ENCODE data around the gene EIF4E1B. TPM values are rescaled to one million over a fixed set of nuclear protein-coding genes. Genes with fewer than 3 reads are reported as not detected.

Gene EIF4E1B
- total and polyA plus RNA-seq, 4 donors = not detected

DNA sequence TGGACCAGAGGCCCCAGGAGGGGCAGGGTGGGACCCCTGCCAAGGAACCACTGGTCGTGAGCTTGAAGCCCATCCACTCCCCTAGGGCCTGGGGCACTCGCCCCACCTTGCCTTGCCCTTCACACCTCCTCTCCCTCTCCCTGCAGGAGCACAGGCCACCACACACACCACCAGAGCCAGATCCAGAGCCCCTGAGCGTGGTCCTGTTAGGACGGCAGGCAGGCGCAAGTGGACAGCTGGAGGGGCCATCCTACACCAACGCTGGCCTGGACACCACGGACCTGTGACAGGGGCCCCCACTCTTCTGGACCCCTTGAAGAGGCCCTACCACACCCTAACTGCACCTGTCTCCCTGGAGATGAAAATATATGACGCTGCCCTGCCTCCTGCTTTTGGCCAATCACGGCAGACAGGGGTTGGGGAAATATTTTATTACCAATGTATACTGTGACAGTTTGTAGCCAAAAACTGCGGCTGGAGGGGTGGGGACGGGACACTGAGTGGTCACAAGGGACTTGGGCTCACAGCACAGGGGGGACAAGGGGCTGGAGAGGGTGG lies 35.0 kb upstream of the EIF4E1B start:
- WGBS = 93% methylated on average over 11 of the region's 11 CpGs
- TF ChIP-seq, protein P1, sequence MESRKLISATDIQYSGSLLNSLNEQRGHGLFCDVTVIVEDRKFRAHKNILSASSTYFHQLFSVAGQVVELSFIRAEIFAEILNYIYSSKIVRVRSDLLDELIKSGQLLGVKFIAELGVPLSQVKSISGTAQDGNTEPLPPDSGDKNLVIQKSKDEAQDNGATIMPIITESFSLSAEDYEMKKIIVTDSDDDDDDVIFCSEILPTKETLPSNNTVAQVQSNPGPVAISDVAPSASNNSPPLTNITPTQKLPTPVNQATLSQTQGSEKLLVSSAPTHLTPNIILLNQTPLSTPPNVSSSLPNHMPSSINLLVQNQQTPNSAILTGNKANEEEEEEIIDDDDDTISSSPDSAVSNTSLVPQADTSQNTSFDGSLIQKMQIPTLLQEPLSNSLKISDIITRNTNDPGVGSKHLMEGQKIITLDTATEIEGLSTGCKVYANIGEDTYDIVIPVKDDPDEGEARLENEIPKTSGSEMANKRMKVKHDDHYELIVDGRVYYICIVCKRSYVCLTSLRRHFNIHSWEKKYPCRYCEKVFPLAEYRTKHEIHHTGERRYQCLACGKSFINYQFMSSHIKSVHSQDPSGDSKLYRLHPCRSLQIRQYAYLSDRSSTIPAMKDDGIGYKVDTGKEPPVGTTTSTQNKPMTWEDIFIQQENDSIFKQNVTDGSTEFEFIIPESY (IDR thresholded peaks at IDR 0.05) = no peak
- TF ChIP-seq SP1 (IDR thresholded peaks at IDR 0.05) = no peak
- TF ChIP-seq FOXA2 (IDR thresholded peaks at IDR 0.05) = no peak
- no peak for TF ChIP-seq FOXA1 (IDR thresholded peaks at IDR 0.05)
- no peak for TF ChIP-seq JUND (IDR thresholded peaks at IDR 0.05)
- no peak for TF ChIP-seq HNF4G (IDR thresholded peaks at IDR 0.05)
- TF ChIP-seq, protein P2, sequence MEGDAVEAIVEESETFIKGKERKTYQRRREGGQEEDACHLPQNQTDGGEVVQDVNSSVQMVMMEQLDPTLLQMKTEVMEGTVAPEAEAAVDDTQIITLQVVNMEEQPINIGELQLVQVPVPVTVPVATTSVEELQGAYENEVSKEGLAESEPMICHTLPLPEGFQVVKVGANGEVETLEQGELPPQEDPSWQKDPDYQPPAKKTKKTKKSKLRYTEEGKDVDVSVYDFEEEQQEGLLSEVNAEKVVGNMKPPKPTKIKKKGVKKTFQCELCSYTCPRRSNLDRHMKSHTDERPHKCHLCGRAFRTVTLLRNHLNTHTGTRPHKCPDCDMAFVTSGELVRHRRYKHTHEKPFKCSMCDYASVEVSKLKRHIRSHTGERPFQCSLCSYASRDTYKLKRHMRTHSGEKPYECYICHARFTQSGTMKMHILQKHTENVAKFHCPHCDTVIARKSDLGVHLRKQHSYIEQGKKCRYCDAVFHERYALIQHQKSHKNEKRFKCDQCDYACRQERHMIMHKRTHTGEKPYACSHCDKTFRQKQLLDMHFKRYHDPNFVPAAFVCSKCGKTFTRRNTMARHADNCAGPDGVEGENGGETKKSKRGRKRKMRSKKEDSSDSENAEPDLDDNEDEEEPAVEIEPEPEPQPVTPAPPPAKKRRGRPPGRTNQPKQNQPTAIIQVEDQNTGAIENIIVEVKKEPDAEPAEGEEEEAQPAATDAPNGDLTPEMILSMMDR (IDR thresholded peaks at IDR 0.05; ENCODE audit: low read depth, low read length, missing input control) = no peak
- no peak overlapping the region for H3K27ac ChIP-seq (ENCODE audit: low read depth in 1 of 2, low read length in 2 of 2)

DNA sequence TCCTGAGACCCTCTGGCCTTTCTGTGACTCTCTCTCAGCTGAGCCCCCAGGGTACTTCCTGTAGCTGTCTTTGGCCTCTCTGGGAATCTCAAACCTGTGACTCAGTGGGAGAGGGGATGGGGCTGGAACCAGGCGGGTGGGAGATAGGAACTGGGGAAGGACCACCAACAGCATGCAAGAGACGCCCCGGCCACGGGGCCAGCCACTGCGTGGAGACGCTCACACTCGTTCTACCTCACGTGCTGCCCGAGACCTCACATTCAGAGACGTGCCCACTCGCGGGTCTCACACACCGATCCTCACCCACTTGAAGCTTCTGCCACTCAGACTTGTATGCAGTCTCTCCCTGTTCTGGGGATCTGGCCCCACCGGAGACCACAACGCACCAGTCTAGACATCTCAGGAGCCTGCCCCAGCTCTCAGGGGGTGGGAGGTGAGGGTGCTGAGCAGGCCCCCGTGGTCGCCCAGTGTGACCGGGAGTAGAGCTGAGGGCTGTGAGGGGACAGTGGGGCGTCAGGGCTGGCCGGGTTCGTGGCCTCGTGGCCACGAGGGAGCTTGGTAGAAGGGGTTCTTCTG lies 34.3 kb upstream of the EIF4E1B start:
- H3K9ac ChIP-seq (ENCODE audit: low read depth in 1 of 2, low read length in 2 of 2) = no peak overlapping the region
- TF ChIP-seq, protein P2 (IDR thresholded peaks at IDR 0.05; ENCODE audit: low read depth, low read length, missing input control) = no peak
- TF ChIP-seq GABPA (IDR thresholded peaks at IDR 0.05 in 1 of 2, conservative IDR thresholded peaks at IDR 0.05 in 1 of 2) = no peak
- TF ChIP-seq EGR1 (IDR thresholded peaks at IDR 0.05; ENCODE audit: low read depth in 2 of 2) = no peak
- no peak for TF ChIP-seq HNF4A (conservative IDR thresholded peaks at IDR 0.05)
- TF ChIP-seq, protein P3, sequence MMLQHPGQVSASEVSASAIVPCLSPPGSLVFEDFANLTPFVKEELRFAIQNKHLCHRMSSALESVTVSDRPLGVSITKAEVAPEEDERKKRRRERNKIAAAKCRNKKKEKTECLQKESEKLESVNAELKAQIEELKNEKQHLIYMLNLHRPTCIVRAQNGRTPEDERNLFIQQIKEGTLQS (IDR thresholded peaks at IDR 0.05) = no peak
- no peak for TF ChIP-seq FOXA2 (IDR thresholded peaks at IDR 0.05)
- TF ChIP-seq RXRA (IDR thresholded peaks at IDR 0.05) = no peak
- H3K27me3 ChIP-seq (ENCODE audit: control insufficient read depth in 4 of 4, insufficient read depth in 4 of 4, low read length in 3 of 4) = no peaks in the 10 kb centered on the region
- WGBS = 86% methylated on average over 23 of the region's 23 CpGs
- H3K27ac ChIP-seq (ENCODE audit: low read depth in 1 of 2, low read length in 2 of 2) = no peak overlapping the region
- no peak for DNase-seq (ENCODE audit: low spot score)
- no peaks in the 10 kb centered on the region for H3K9me3 ChIP-seq (ENCODE audit: control insufficient read depth in 4 of 4, low read length in 3 of 4)
- H3K36me3 ChIP-seq (ENCODE audit: control insufficient read depth in 4 of 4, insufficient read depth in 3 of 4, low read depth in 1 of 4, low read length in 3 of 4) = peaks cover 0 to 7% (median 2%) of the 10 kb centered on the region in 4 donors
- H3K4me3 ChIP-seq (ENCODE audit: low read depth in 1 of 3, low read length in 3 of 3) = no peak overlapping the region
- H3K4me1 ChIP-seq (ENCODE audit: control insufficient read depth in 4 of 4, insufficient read depth in 4 of 4, low read length in 3 of 4) = peaks cover 4 to 16% (median 6%) of the 10 kb centered on the region in 4 donors

More for the DNA sequence above, 35.0 kb upstream of the EIF4E1B start:
- H3K9me3 ChIP-seq (ENCODE audit: control insufficient read depth in 4 of 4, low read length in 3 of 4) = no peaks in the 10 kb centered on the region
- H3K36me3 ChIP-seq (ENCODE audit: control insufficient read depth in 4 of 4, insufficient read depth in 3 of 4, low read depth in 1 of 4, low read length in 3 of 4) = peaks cover 0 to 9% (median 2%) of the 10 kb centered on the region in 4 donors
- no peak overlapping the region for H3K4me3 ChIP-seq (ENCODE audit: low read depth in 1 of 3, low read length in 3 of 3)
- DNase-seq (ENCODE audit: low spot score) = no peak
- no peaks in the 10 kb centered on the region for H3K27me3 ChIP-seq (ENCODE audit: control insufficient read depth in 4 of 4, insufficient read depth in 4 of 4, low read length in 3 of 4)
- H3K4me1 ChIP-seq (ENCODE audit: control insufficient read depth in 4 of 4, insufficient read depth in 4 of 4, low read length in 3 of 4) = peaks cover 4 to 16% (median 6%) of the 10 kb centered on the region in 4 donors
- H3K9ac ChIP-seq (ENCODE audit: low read depth in 1 of 2, low read length in 2 of 2) = no peak overlapping the region

Data from liver (tissue), 9 donors.